ENCODE measurements around the gene PAQR8.
"Not testable (repeated sequence)": the region's sequence is repeated elsewhere in the genome, so short reads cannot be mapped to it uniquely, and the experiment has no call there.

PAQR8 gene

DNA sequence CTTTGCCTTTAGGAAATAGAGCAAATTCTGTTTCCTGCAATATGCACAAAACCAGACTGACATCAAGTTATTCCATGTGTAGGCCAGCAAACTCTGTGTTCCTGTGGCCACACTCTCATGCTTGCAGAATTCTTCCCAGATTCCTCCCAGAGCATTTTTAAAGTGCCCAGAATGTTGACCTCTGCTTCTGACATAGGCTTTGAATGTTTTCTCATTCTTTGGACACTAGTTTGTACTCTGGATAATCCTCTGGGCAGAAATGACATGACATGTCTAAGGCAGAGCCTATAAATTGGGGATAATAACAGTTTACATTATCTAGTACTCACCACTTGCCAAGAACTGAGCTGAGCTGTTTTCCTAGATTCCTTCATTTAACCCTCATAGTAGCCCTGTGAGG is 49.0 kb downstream of the PAQR8 start:
- DNase-seq (ENCODE audit: low read depth): no peak

DNA sequence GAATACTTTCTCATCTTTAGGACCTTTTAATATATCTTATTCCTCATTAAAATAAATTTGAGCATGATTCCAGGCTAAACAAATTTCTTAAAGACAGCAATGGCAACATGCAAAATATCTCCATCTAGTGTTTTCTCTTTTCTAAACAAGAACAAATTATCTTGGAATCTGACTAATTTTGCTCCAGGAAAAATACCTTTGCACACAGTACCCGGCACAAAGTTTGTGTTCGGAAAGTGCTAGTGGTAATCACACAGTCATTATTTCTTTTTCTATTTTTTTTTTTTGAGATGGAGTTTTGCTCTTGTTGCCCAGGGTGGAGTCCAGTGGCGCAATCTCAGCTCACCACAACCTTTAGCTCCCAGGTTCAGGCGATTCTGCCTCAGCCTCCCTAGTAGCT is 50.0 kb downstream of the PAQR8 start:
- DNase-seq (ENCODE audit: low read depth): no peak

DNA sequence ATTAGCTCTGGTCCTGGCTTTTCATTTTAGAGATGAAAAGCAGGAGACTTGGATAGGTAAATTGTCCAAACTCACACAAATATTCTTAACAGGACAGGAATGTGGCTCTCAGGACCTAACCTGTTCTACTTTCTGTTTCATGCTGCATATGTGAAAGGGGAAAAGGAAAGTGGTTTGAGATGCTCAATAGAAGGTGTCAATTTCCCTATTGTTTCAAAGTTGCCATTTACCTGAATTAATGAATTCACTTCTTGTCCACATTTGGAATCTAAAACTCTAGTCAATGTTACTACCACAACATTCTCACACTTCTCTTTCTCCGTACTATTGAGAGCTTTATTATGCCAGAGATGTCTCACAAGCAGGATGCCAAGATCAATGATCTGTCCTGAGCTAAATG is 53.4 kb downstream of the PAQR8 start:
- DNase-seq (ENCODE audit: low read depth): no peak

DNA sequence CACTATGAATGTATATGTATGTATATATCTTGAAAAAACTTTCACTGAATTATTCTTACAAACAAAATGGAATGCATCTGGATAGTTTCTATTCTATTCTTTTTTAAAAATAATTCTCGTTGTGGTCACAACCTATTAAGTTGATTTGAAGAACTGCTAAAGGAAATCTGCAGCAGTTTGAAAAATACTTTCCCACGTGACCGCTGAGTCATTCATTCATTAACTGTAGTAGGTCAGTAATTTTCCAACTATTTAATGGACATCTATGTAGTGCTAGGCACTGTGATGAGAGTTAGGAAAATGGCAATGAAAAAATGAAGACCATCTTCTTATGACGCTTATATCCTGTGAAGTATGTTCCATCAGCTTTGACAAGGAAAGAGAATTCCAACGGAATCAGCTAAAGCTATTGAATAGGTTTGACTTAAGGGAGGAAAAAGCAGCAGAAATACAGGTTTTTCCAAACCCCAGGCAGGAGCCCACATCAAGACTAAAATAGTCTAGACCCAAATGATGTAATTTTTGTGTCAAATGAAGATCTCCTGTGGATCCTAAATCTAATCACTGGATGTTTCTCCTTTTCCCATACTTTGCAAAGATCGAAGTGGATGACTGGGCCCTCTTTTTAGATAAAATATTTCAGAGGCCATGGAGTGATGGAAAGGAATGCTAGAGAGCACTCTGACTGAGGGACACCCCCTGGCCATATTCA is 54.1 kb downstream of the PAQR8 start:
- no peak for DNase-seq (ENCODE audit: low read depth)

DNA sequence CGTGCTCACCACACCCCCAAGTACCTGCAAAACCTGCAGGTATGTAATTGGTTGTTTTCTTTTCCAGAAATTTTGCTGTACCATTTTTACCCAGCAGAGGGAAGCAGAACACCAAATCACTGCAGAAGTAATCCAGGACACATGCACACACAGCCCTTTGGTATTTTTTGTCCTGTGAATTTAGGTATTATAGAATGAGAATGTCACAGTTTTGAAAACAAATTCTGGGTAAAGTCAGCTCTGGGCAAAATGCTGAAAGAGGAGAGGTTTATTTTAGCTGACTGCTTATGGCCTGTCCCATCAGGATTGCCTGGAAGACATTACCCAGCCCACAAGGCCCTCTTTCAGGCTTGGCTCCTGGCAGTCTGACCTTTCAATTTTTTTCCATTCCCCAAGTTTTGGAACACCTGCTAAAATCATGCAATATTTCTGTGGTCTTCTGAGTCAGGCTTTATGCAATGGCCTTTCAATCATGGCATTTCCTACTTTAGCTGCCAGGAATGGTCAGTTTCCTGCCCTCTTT is 54.7 kb downstream of the PAQR8 start:
- no peak for DNase-seq (ENCODE audit: low read depth)

DNA sequence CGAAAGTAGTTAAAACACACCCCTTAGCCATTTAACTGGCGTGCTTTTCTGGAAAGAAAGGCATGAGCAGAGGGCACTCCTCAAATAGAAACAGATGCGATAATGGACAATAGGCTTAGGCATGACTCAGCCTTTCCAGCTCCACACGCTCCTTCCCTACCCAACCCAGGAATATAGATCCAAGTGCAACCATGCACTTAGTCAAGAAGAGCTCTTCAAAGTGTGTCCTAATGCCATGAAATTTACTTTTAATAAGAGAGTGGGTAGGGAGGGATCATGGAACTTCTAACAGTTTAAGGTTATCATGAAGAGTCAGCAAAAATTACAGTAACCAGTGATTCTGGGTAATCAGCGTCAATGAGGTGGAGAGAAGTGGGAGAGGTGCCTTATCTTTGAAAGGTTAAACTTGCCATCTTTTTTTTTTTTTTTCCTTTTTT is 55.7 kb downstream of the PAQR8 start:
- DNase-seq (ENCODE audit: low read depth): no peak

DNA sequence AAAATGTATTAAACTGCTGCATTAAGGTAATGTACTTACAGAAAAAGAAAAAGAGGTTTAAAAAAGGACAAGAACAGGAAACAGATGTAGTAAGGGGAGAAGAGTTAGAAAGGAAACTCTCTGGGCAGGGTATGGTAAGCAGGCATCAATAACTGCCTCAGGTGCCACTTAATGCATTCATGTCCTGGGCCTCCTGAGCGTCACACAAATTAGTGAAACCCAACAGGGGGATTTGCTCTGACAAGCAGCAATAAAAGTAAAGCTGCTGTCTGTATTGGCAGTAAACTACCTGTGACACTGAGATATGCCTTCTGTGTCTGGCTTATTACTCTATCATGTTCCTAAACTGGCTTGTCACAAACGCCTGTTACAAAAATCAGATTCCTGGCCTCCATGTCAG is 56.7 kb downstream of the PAQR8 start:
- DNase-seq (ENCODE audit: low read depth): no peak

DNA sequence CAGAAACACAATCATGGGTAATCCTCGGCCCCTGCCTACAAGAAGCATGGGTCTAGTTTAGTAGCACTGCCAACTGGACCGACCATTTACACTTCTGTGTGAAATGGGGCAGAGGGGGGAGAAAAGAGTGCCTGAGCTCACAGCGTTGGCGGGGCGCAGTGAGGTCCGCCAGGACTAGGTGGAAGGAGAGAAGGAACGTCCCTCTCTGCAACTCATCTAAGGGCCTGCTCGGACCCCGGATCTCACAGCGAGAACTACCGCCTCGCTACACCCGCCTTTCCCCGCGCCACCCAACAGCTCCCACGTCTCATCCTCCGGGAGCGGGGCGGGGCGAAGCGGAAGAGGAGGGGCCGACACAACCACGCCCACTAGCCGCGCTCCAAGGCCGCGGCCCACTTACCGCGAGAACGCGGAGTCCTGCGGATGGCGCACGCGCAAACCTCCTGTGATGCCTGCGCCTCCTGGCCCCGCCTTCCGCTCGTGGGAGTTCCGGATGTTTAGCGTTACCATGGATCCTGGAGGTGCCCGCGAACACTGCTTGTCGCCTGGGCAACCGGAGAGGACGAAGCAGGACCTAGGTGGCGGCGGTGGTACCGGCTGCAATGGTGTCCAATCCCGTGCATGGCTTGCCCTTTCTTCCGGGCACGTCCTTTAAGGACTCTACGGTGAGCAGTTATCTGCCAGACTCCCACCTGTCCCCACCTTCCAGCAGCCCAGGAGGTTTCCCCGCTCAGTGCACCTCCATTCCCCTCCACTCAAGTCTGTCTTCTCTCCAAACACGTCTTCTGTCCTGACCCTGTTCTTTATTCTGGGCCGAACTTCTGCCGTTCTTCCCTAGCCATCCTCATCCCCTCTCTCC is 58.1 kb downstream of the PAQR8 start, which contains the start of gene EFHC1:
EFHC1 (plus strand) TSS at position 534 of the 859 bp plus-strand sequence; CDS start at position 603, 69 bp downstream.
- DNase-seq (ENCODE audit: low read depth): peak; percentile 96

DNA sequence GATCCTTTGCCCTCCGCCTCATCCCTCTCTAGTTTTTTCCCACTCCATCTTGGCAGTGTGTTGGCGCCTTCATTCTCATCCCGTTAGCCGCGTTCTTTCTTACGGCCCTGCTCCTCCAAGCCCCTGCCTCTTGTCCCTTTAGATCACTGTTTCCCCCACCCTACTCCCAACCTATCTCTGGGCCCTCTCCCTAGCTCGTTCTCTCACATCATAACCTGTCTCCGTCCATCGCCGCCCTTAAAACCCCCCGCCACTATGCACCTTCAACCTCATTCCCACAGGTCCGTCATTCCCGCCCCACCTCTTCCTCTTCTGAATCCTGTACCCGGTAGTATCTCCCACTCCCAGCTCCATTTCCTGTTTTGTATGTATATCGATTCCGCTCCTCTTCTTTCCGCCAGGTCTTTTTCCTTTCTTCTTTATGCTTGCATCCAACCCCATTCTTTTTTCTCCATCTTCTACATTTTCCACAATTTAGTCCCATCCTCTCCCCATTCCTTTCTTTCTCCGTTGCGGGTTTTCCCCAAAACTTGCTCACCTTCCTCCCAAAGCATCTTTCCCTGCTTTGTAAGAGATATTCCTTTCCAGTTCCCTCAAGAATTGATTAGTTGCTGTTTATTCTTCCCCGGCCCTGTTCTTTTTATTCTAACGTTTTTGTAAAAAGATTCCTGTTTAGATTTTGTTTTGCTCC is 58.9 kb downstream of the PAQR8 start:
- DNase-seq (ENCODE audit: low read depth): no peak

DNA sequence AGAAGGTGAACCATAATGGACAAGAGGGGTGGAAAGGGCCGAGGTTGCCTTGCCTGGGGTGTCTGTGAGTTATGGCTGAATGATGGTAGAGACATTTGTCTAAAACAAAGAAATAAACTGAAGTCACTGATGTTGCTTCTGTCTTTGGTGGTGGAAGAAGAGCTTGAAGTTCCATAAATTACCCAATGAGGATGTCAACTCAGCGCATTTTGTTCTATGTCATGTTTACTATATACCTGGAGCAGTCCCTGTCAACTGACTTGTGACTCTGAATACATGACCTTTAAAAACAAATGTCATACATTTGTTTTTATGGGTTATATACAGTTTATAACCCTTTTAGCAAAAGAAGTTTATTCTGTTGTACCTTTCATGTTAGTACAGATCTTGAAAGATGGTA is 60.2 kb downstream of the PAQR8 start:
- no peak for DNase-seq (ENCODE audit: low read depth)

DNA sequence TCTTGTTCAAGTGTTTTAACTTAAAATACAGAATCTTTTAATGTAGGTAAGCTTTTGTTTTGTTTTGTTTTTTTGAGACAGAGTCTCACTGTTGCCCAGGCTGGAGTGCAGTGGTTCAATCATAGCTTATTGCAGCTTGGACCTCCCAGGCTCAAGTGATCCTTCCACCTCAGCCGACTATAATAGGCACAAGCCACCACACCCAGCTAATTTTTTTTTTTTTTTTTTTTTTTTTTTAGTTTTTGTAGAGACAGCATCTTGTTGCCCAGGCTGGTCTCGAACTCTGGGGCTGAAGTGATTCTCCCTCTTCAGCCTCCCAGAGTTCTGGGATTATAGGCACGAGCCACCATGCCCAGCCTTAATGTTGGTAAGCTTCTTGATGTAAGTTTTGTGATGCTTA is 61.5 kb downstream of the PAQR8 start:
- DNase-seq (ENCODE audit: low read depth): no peak

DNA sequence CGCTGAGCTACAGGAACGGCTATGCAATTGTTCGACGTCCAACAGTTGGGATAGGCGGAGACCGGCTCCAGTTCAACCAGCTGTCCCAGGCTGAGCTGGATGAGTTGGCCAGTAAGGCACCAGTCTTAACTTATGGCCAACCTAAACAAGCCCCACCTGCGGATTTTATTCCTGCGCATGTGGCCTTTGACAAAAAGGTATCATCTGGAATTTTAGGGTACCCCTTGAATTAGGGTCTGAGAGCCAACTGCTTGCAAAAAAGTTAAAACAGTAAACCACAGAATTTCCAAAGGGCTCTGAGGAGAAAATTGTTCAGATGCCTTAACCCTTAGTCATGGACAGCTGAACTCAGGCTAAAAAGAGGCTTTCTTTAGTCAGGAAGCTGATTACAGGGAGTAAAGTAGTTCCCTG is 62.0 kb downstream of the PAQR8 start:
- no peak for DNase-seq (ENCODE audit: low read depth)

DNA sequence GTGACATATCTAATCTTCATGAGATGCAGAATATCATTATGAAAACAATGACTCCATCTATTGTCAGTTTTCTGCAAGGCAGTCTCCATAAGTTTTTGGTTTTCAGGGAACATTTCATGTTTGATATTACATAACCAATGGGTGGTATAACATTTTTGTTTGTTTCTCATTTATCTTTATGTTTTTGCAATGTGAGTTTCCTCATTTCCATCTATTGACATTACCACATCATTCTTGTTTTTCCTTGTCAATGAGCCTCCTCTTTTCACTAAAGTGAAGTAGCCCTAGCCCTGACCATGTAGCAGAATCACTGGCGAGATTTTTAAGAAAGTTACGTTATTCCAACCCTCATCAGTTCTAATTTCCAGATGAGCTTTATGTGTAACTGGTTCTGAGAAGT is 62.6 kb downstream of the PAQR8 start:
- no peak for DNase-seq (ENCODE audit: low read depth)

DNA sequence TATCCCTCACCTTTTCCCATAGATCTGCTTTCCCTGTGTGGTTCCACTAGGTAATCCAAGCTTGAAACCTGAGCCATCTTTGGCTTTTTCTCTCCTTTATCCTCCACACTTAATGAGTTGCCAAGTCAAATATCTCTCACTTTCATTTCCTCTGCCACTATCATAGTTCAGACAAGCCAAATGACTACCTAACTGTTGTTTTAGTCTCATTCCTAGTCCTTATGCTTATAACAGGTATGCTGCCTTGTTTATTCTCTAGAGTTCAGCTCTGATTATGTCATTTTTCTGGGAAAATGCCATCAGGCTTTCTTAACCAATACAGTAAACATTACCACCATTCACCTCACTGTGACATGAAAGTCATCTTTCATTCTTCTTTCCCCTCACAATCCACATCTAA is 64.7 kb downstream of the PAQR8 start:
- DNase-seq (ENCODE audit: low read depth): no peak

DNA sequence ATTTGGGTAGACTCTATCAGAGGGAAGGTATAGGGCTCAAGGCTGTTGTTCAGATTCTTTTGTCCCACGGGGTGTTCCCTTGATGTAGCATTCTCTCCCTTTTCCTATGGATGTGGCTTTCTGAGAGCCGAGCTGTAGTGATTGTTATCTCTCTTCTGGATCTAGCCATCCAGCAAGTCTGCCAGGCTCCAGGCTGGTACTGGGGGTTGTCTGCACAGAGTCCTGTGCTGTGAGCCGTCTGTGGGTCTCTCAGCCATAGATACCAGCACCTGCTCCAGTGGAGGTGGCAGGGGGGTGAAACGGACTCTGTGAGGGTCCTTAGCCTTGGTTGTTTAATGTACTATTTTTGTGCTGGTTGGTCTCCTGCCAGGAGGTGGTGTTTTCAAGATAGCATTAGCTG is 71.3 kb downstream of the PAQR8 start:
- DNase-seq (ENCODE audit: low read depth): not testable (repeated sequence)

DNA sequence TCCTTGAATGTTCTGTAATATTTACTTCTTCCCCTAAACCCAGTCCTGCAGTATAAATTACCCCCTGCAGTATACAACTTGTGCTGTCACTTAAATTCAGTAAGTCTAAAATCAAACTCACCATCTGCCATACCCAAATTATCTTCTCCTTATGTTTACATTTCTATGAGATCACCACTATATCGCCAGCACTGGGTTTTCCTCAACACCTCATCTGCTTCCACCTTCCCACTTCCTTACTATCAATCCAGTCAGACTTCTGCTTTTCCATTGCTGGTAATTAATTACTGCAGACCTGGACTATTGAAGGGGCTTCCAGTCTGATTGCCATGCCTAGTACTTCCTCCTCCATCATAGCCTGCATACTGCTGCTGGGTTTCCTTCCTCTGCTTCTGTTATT is 73.4 kb downstream of the PAQR8 start:
- no peak for DNase-seq (ENCODE audit: low read depth)

DNA sequence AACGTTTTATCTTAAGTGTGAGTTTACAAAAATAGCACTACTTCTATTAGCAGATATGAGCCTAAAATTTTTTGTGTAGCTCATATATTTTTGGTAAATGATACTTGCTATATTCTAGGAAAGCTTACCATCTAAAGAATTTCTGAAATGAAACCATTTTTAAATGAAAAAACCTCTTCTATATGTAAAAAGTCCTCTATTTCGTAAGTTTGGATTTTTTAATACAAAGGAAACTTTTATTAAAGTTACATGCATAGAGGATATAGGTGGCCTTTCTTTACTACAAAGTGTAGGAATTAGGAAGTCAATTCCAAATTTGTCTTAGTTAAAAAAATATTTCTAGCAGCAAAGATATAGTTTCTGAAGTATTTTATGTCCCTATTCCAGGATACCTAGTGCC is 77.0 kb downstream of the PAQR8 start:
- no peak for DNase-seq (ENCODE audit: low read depth)

DNA sequence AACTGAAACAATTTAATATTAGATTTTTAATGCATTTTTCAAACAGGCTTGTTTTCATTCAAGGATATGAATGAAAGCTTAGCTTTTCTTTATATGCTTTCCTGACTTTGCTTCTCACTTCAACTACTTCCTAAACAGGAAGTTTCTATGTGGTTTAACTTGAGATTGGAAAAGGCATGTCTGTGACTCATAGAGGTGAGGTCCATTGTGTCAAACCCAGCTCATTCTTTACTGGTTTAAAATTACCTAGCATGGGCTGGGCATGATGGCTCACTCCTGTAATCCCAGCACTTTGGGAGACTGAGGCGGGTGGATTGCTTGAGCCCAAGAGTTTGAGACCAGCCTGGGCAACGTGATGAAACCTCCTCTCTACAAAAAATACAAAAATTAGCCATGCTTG is 92.6 kb downstream of the PAQR8 start:
- no peak for DNase-seq (ENCODE audit: low read depth)

DNA sequence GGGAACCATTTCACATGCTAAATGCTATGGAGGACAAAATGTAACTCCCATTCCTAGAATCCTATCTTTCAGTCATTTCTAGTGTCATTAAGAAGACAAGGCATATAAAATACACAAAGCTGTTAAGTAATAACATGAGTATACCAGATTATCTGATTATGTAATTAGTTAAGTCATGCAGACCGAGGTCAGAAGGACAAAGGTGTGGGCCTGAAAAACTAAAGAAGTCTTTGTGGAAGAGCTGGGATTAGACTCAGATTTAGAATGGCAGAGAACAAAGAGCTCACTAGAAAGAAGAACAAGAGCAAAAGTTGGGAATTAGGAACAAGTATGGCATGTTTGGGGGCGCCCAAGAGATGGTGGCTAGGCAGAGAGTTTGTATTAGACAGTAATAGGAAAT is 95.1 kb downstream of the PAQR8 start:
- DNase-seq (ENCODE audit: low read depth): no peak
